Effector memory CD8-positive, alpha-beta T cell (primary cell): ENCODE results near the gene TNFAIP8L3.

Experiments used
- ATAC-seq: fragments of 150-1000 bp; cut with Tn5 transposase; replicated peaks from 2 replicates; pipeline ENCODE4 v1.10.0; 2021; ENCODE audit warnings: mild to moderate bottlenecking, moderate library complexity
- DNase-seq, 3 experiments: peaks; one replicate each; pipeline ENCODE4 v3.0.0; 2021
- H3K27ac Mint-ChIP-seq, 2 donors: one replicate each; pipeline ENCODE4 v1.8.0; 2022; ENCODE audit warnings: mild to moderate bottlenecking in 2 of 2, mixed read lengths in 2 of 2, moderate library complexity in 2 of 2
- H3K27me3 Mint-ChIP-seq, 2 donors: one replicate each; pipeline ENCODE4 v1.8.0; 2022; ENCODE audit warnings: mixed read lengths in 2 of 2
- H3K36me3 Mint-ChIP-seq: one replicate; pipeline ENCODE4 v1.8.0; 2022; ENCODE audit warnings: mild to moderate bottlenecking, moderate library complexity, mixed read lengths; ENCODE audit not compliant: insufficient read depth
- H3K4me1 Mint-ChIP-seq, 2 donors: one replicate each; pipeline ENCODE4 v1.8.0; 2022; ENCODE audit warnings: low read depth in 2 of 2, mixed read lengths in 2 of 2
- H3K4me3 Mint-ChIP-seq, 2 donors: one replicate each; pipeline ENCODE4 v1.8.0; 2022; ENCODE audit warnings: mild to moderate bottlenecking in 2 of 2, mixed read lengths in 2 of 2, moderate library complexity in 2 of 2
- H3K9me3 Mint-ChIP-seq, 2 donors: one replicate each; pipeline ENCODE4 v1.8.0; 2022; ENCODE audit warnings: mixed read lengths in 2 of 2

Gene TNFAIP8L3

DNA sequence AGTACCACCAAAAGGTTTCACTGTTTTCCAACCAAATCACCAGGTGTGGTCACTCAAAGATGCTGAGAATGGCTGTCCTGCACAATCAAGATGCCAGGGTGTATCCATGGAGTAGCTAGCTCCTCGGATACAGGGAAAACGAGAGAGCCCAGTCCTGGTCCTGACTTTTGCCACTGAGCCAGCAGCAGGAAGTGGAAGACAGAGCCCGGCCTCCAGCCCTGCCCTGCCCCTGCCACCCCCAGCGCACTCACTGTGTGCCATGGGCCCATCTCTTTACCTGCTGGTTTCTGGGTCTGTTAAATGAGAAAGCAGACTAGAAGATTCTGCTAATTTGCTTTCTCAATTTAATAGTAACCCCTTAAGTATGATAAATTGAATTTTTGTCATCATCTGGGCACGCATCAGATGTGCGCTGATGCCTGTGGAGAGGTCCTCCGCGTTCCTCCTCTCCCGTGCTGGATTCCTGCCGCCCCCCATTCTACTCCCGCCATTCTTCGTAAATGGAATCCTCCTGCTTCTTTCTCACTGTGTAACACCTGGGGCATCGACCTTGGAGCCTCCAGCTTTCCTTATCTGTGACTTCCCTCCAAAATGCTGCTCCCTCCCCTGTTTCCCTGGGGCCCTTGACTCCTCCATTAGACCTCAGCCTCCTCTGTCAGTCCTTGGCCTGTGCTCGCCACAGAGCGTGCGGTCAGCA, 18.0 kb downstream of the TNFAIP8L3 start:
- Mint-ChIP-seq H3K9me3 (no peaks in the 10 kb centered on the region), H3K27ac (peak overlapping the region in 1 of 2 donors; percentile 36), H3K4me1 (peaks cover 0 to 9% of the 10 kb centered on the region in 2 donors), H3K4me3 (peak overlapping the region; percentile 16 to 59), H3K27me3 (peaks cover 34 to 45% of the 10 kb centered on the region in 2 donors), H3K36me3 (no peaks in the 10 kb centered on the region)
- ATAC-seq = no peak
- no peak for DNase-seq

DNA sequence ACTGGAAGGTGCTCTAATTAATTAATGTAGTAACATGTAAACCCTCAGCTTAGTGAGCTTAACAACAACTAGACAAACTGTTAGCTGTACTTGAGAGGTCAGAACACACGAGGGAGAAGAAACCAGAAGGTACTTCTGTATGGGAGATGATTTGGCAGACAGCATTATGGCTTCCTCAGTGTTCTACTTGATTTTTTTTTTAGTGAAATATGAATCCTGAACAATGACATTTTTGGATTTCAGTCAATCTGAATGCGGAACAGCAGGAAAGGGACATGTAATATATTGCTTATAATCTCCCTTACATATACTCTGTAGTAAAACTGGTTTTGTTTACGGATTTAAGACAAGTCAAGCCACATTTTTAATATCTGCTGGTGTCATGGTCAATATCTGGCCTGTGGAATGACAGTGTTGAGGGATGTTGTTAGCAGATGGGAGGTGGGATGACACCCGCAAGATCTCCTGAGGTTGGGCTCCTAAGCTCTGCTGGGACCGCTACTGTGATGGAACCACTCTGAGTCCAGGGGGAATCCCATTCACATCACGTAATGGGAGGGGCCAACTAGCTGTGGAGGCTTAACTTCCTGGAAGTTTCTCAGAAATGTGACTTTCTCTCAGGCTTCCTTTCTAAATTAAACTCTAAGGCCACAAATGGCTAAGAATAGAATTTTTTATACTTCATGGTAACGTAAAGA, 18.7 kb downstream of the TNFAIP8L3 start:
- H3K27ac Mint-ChIP-seq = no peak overlapping the region
- no peak for DNase-seq

DNA sequence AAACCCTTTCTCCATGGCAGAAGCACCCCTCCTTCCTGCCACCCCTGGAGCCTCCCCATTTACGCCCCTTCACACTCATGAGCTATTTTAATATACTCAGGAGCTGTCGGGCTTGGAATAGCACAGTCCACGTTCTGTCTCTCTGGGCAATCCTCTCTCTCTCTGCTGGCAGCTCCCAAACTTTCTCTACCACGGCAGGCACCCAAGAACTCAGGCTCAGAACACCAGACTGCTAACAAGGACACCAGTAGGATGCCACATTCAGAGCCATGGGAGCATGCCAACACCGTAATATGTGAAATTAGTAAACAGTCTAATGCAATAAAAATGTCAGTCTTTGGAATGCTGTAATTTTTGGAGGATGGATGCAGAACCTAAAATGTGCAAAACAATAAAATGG, 19.3 kb downstream of the TNFAIP8L3 start:
- Mint-ChIP-seq H3K36me3 (no peaks in the 10 kb centered on the region), H3K4me1 (peaks cover 0 to 9% of the 10 kb centered on the region in 2 donors), H3K9me3 (no peaks in the 10 kb centered on the region), H3K27ac (no peak overlapping the region), H3K27me3 (peaks cover 34 to 45% of the 10 kb centered on the region in 2 donors), H3K4me3 (no peak overlapping the region)
- ATAC-seq = no peak
- DNase-seq = no peak

More for the DNA sequence above, 18.7 kb downstream of the TNFAIP8L3 start:
- no peak for ATAC-seq
- H3K36me3 Mint-ChIP-seq = no peaks in the 10 kb centered on the region
- H3K27me3 Mint-ChIP-seq = peaks cover 34 to 45% of the 10 kb centered on the region in 2 donors
- H3K4me1 Mint-ChIP-seq = peaks cover 0 to 9% of the 10 kb centered on the region in 2 donors
- H3K4me3 Mint-ChIP-seq = no peak overlapping the region
- no peaks in the 10 kb centered on the region for H3K9me3 Mint-ChIP-seq

DNA sequence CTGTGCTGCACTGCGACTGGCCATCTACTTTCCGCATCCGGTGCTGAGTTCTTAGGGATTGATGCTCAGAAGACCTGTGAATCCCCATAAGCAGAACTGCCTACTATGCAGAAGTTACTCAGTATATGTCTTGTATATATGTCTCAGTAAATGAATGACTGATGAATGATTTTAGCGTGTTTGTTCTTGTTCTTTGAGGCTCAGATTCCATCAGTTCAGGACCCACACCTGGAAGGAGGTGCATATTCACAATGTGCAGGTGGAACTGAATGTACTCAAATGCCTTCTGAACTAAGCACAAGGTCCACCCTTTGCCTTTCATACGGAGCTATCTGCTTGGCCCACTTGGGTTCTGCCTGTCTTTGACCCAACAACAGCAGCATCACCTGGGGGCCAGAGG, 19.8 kb downstream of the TNFAIP8L3 start:
- Mint-ChIP-seq H3K9me3 (no peaks in the 10 kb centered on the region), H3K4me3 (no peak overlapping the region), H3K4me1 (peaks cover 0 to 9% of the 10 kb centered on the region in 2 donors), H3K27me3 (peaks cover 34 to 45% of the 10 kb centered on the region in 2 donors), H3K27ac (no peak overlapping the region), H3K36me3 (no peaks in the 10 kb centered on the region)
- ATAC-seq (no peak), DNase-seq (no peak)

- Mint-ChIP-seq H3K27me3 (peaks cover 10 to 32% of the 10 kb centered on the region in 2 donors), H3K4me3 (no peak overlapping the region), H3K27ac (no peak overlapping the region), H3K4me1 (no peaks in the 10 kb centered on the region), H3K9me3 (no peaks in the 10 kb centered on the region), H3K36me3 (no peaks in the 10 kb centered on the region)
- DNase-seq (no peak), ATAC-seq (no peak)
Measured at GRCh38 chr15:51071578-51071977, 23.1 kb downstream of the TNFAIP8L3 start.

DNA sequence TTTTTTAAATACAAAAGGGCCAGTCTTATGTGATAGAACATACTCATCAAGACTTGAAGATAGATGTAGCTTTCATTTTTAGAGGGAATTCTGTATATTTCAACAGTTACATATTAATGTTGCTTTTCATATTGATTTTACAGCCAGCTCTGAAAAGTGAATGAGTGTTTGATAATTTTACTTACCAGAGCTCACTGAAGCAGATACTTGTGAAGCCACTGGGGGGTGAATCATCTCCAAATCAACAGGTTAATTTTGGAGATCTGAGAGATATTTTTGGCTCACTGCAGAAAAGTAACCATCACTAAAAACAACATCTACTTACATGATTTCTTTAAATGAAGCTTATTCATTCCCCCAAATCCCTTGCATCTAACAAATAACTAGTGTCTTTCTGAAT, 24.7 kb downstream of the TNFAIP8L3 start:
- H3K9me3 Mint-ChIP-seq = no peaks in the 10 kb centered on the region
- no peak for ATAC-seq
- DNase-seq = no peak
- peaks cover 9 to 38% of the 10 kb centered on the region in 2 donors for H3K27me3 Mint-ChIP-seq
- H3K4me3 Mint-ChIP-seq = no peak overlapping the region
- H3K4me1 Mint-ChIP-seq = no peaks in the 10 kb centered on the region
- no peak overlapping the region for H3K27ac Mint-ChIP-seq
- no peaks in the 10 kb centered on the region for H3K36me3 Mint-ChIP-seq

- Mint-ChIP-seq H3K27ac (no peak overlapping the region), H3K27me3 (peaks cover 27 to 56% of the 10 kb centered on the region in 2 donors), H3K9me3 (no peaks in the 10 kb centered on the region), H3K36me3 (no peaks in the 10 kb centered on the region), H3K4me3 (no peak overlapping the region), H3K4me1 (no peaks in the 10 kb centered on the region)
- ATAC-seq (no peak), DNase-seq (no peak)
Measured at GRCh38 chr15:51067510-51067909, 27.2 kb downstream of the TNFAIP8L3 start.

DNA sequence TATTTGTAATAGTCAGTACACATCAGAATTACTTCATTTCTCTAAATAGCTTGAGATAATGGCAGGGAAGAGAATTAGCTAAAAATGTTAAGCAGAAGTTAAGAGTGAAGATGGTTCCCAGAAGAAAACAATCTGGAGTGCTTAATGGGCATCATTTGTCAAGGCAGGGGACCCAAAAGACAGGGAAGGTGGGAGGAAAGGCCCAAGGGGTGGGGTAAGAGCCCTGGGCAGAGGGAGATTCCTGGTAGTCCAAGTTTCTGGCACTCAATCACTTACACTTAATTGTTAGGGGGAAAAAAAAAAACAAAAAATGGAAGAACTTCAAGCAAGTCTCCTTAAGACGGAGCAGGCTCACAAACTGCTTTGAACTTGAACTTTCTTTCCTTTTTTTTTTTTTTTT, 28.9 kb downstream of the TNFAIP8L3 start:
- DNase-seq (no peak), ATAC-seq (no peak)
- Mint-ChIP-seq H3K27ac (no peak overlapping the region), H3K27me3 (peaks cover 28 to 59% of the 10 kb centered on the region in 2 donors), H3K4me1 (no peaks in the 10 kb centered on the region), H3K9me3 (no peaks in the 10 kb centered on the region), H3K4me3 (no peak overlapping the region), H3K36me3 (no peaks in the 10 kb centered on the region)

GRCh38 chr15:51065261-51065660, 29.4 kb downstream of the TNFAIP8L3 start:
- no peaks in the 10 kb centered on the region for H3K9me3 Mint-ChIP-seq
- ATAC-seq (no peak), DNase-seq (no peak)
- H3K36me3 Mint-ChIP-seq = no peaks in the 10 kb centered on the region
- no peaks in the 10 kb centered on the region for H3K4me1 Mint-ChIP-seq
- H3K27ac Mint-ChIP-seq = no peak overlapping the region
- H3K4me3 Mint-ChIP-seq = no peak overlapping the region
- peaks cover 32 to 64% of the 10 kb centered on the region in 2 donors for H3K27me3 Mint-ChIP-seq

- Mint-ChIP-seq H3K4me1 (no peaks in the 10 kb centered on the region), H3K27me3 (peaks cover 50 to 75% of the 10 kb centered on the region in 2 donors), H3K36me3 (no peaks in the 10 kb centered on the region), H3K4me3 (no peak overlapping the region), H3K27ac (no peak overlapping the region), H3K9me3 (no peaks in the 10 kb centered on the region)
- no peak for ATAC-seq
- DNase-seq = no peak
Measured at GRCh38 chr15:51062736-51063135, 32.0 kb downstream of the TNFAIP8L3 start.

DNA sequence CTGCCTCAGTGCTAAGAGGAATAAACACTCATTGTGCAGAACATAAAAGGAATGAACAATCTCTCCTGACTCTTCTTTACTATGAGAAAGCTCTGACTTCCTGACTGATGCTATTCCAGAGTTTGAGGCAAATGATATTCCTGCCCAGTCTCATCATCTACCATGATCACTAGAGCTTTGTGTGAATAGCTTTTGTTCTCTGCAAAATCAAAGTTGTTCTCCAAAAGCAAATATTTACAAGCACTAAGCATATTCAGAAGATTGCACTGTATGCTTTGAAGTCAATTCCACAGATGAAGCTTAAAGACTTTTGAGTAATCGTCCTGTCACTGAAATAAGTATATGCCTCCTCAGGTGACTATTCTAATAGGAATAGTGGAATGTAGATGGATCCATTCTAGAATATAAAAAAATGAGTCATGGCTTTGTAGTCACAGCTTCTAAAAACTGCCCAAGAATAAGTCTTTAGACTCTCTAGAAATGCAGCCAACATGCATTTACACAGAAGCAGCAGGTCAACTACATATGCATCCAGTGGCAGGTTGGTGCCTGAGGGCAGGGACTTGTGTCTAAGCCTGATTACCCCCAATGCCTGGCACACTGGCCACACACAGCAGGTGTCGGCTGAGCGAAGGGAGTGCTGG, 34.6 kb downstream of the TNFAIP8L3 start:
- ATAC-seq = no peak
- Mint-ChIP-seq H3K27me3 (peaks cover 48 to 80% of the 10 kb centered on the region in 2 donors), H3K4me1 (no peaks in the 10 kb centered on the region), H3K27ac (no peak overlapping the region), H3K4me3 (no peak overlapping the region), H3K9me3 (no peaks in the 10 kb centered on the region), H3K36me3 (no peaks in the 10 kb centered on the region)
- no peak for DNase-seq

- H3K27ac Mint-ChIP-seq = no peak overlapping the region
- H3K36me3 Mint-ChIP-seq = no peaks in the 10 kb centered on the region
- no peak overlapping the region for H3K4me3 Mint-ChIP-seq
- H3K4me1 Mint-ChIP-seq = no peaks in the 10 kb centered on the region
- peaks cover 35 to 73% of the 10 kb centered on the region in 2 donors for H3K27me3 Mint-ChIP-seq
- no peaks in the 10 kb centered on the region for H3K9me3 Mint-ChIP-seq
- ATAC-seq (no peak), DNase-seq (no peak)
Measured at GRCh38 chr15:51054535-51054934, 40.2 kb downstream of the TNFAIP8L3 start.

DNA sequence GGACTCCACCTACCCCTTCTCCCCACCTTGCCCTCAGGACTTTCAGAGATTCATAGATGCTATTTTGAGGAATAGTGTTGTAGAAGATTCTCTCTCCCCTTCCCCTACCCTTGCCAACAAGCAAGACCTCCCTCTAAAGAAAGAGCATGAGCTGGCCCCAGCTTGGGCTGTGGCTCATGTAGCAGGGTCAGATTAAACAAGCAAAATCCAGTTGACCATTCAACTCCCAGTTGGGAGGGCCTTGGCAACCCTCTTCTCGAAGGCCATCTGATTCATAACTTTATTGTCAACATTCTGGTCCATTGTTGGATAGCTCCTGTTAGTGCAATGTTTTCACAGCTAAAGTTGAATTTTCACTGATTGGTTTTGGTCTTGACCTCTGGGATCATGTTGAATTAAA, 41.1 kb downstream of the TNFAIP8L3 start:
- no peaks in the 10 kb centered on the region for H3K36me3 Mint-ChIP-seq
- no peaks in the 10 kb centered on the region for H3K9me3 Mint-ChIP-seq
- H3K27ac Mint-ChIP-seq = no peak overlapping the region
- no peaks in the 10 kb centered on the region for H3K4me1 Mint-ChIP-seq
- H3K4me3 Mint-ChIP-seq = no peak overlapping the region
- peaks cover 38 to 75% of the 10 kb centered on the region in 2 donors for H3K27me3 Mint-ChIP-seq
- ATAC-seq (no peak), DNase-seq (no peak)

DNA sequence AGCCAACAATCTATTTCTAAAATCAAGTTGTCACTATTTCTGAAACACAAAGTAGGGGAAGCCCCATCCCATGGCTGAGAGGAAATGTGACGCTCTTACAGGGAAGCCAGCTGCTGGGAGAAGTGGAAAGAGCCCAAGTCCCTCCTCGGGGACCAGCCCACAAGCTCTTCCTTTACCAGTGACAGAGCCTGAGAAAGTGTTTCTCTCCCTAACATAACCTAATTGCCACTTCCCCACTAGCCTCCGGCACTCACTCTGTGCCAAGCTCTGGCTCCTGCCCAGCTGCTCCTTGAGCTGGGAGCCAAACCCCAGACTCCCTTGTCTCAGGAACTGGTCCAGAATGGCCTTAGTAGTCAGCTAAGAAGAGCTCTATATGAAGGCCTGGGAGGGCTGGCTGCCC, 42.9 kb downstream of the TNFAIP8L3 start:
- H3K9me3 Mint-ChIP-seq = no peaks in the 10 kb centered on the region
- DNase-seq (no peak), ATAC-seq (no peak)
- no peak overlapping the region for H3K4me3 Mint-ChIP-seq
- H3K27me3 Mint-ChIP-seq = peaks cover 38 to 71% of the 10 kb centered on the region in 2 donors
- H3K4me1 Mint-ChIP-seq = no peaks in the 10 kb centered on the region
- no peaks in the 10 kb centered on the region for H3K36me3 Mint-ChIP-seq
- H3K27ac Mint-ChIP-seq = no peak overlapping the region
